HepG2 (cell line): ENCODE measurements around the gene PEX3. TPM values are rescaled to one million over a fixed set of nuclear protein-coding genes. Genes with fewer than 3 reads are reported as not detected.

ENCODE experiments used
- ATAC-seq: fragments of 200-7000 bp; cut with Tn5 transposase; 3 replicates; pipeline ENCODE4 v1.9.1; 2020; ENCODE audit warnings: mild to moderate bottlenecking, moderate library complexity
- BruUV-seq: library from RNA; stranded (reverse); fragments of 400-500 nt; replicated peaks from 2 replicates; lab custom pipeline; 2021; lab: Mats Ljungman, UMichigan
- CTCF ChIA-PET: fragments of 300-600 bp; formaldehyde crosslinking; extraction: SDS; loops from one replicate; lab custom pipeline; 2021; ENCODE audit warnings: low total read pairs, inconsistent platforms, low intra/inter-chr PET ratio; lab: Yijun Ruan, JAX
- POLR2A ChIA-PET: fragments of 350-600 bp; sonication (Branson Sonifier 250); formaldehyde crosslinking; loops from one replicate; lab custom pipeline; 2020; ENCODE audit warnings: antibody characterized with exemption, inconsistent platforms; lab: Yijun Ruan, JAX
- DNase-seq: peaks from one replicate; pipeline ENCODE4 v3.0.0-alpha.2; 2015; ENCODE audit warnings: low spot score
- FAIRE-seq: peaks from 3 replicates; lab custom pipeline; 2011; peaks lifted over from hg19 to GRCh38; lab: Jason Lieb, UNC
- H2AFZ ChIP-seq: one replicate; pipeline ENCODE4 v1.6.1; 2011; ENCODE audit warnings: low read length, inconsistent platforms
- H3K27ac ChIP-seq: fragments of 300-600 bp; 3 replicates; pipeline ENCODE4 v1.8.0; 2011; ENCODE audit warnings: mixed run types, mild to moderate bottlenecking, mixed read lengths, low read length, inconsistent platforms; ENCODE audit not compliant: insufficient read depth; ENCODE audit errors: extremely low read length
- H3K27me3 ChIP-seq, 2 experiments: fragments of 200-600 bp in 1 of 2; 2 replicates in 1 of 2; 3 replicates in 1 of 2; pipeline versions ENCODE4 v1.6.0 to v1.8.0; 2011; ENCODE audit warnings: low read length in 2 of 2, mild to moderate bottlenecking in 2 of 2, moderate library complexity in 2 of 2, inconsistent platforms in 1 of 2; ENCODE audit not compliant: insufficient read depth in 2 of 2, control insufficient read depth in 1 of 2
- H3K36me3 ChIP-seq, 2 experiments: fragments of 200-600 bp in 1 of 2; replicated peaks in 1 of 2; 2 replicates in 1 of 2; 3 replicates in 1 of 2; pipeline versions ENCODE4 v1.5.1 to v1.8.0; 2011; ENCODE audit warnings: low read length in 2 of 2, inconsistent platforms in 1 of 2; ENCODE audit not compliant: insufficient read depth in 2 of 2, control insufficient read depth in 1 of 2
- H3K4me1 ChIP-seq: 2 replicates; pipeline ENCODE4 v1.5.1; 2012; ENCODE audit warnings: low read length, inconsistent platforms; ENCODE audit not compliant: insufficient read depth
- H3K4me2 ChIP-seq: 2 replicates; pipeline ENCODE4 v1.6.0; 2011; ENCODE audit warnings: low read depth, low read length, inconsistent platforms
- H3K4me3 ChIP-seq, 3 experiments: fragments of 200-600 bp in 1 of 3; sonication (generic), shearing (Covaris generic) in 1 of 3; replicated peaks in 1 of 3; 2 replicates each; pipeline ENCODE4 v1.5.1; 2011 to 2016; ENCODE audit warnings: low read length in 3 of 3, inconsistent platforms in 2 of 3, low read depth in 2 of 3, mild to moderate bottlenecking in 2 of 3, control low read depth in 1 of 3, mixed read lengths in 1 of 3; ENCODE audit not compliant: insufficient read depth in 1 of 3
- H3K79me2 ChIP-seq: one replicate; pipeline ENCODE4 v1.6.1; 2011; ENCODE audit warnings: low read length, inconsistent platforms; ENCODE audit not compliant: insufficient read depth
- H3K9ac ChIP-seq: 2 replicates; pipeline ENCODE4 v1.6.0; 2011; ENCODE audit warnings: mild to moderate bottlenecking, low read depth, low read length, inconsistent platforms; ENCODE audit not compliant: insufficient read depth
- H3K9me3 ChIP-seq: 2 replicates; pipeline ENCODE4 v1.5.1; 2012; ENCODE audit warnings: mild to moderate bottlenecking, low read length
- H4K20me1 ChIP-seq: 2 replicates; pipeline ENCODE4 v1.6.0; 2011; ENCODE audit warnings: inconsistent platforms, mild to moderate bottlenecking, low read length, moderate library complexity; ENCODE audit not compliant: insufficient read depth
- CCDC6 ChIP-seq: sonication (generic); formaldehyde crosslinking; IDR thresholded peaks from 2 replicates; pipeline ENCODE4 v1.8.1; 2022; ENCODE audit warnings: mild to moderate bottlenecking, missing genetic modification reagents, moderate library complexity
- CEBPB ChIP-seq: IDR thresholded peaks from 2 replicates; pipeline ENCODE4 v1.6.1; 2011; ENCODE audit warnings: low read depth, low read length, improper control_type of control experiment, borderline replicate concordance
- PRPF4 ChIP-seq: fragments of 200-400 bp; formaldehyde crosslinking; IDR thresholded peaks from 2 replicates; pipeline ENCODE4 v1.6.1; 2016; ENCODE audit warnings: low read length, low read depth; ENCODE audit not compliant: poor library complexity, severe bottlenecking
- STAG1 ChIP-seq: sonication (generic); formaldehyde crosslinking; IDR thresholded peaks from 2 replicates; pipeline ENCODE4 v1.4.0; 2020; ENCODE audit warnings: missing genetic modification reagents
- WGBS: methylation state at CpG from one replicate; pipeline ENCODE4 v1.1.6; 2017; ENCODE audit warnings: low lambda C conversion rate; 5-methylcytosine and 5-hydroxymethylcytosine counted together
- in situ Hi-C: cut with HindIII; loops from 2 replicates; pipeline ENCODE4 v1.10.0; 2017; ENCODE audit warnings: low pct_unique_long_range_greater_than_20kb; ENCODE audit not compliant: extremely low pct_ligation_motif_present
- intact Hi-C: fragments of 100-400 bp; cut with micrococcal nuclease; formaldehyde crosslinking; loops from one replicate; pipeline ENCODE4 v1.10.0; 2022; ENCODE audit not compliant: unreplicated experiment
- polyA plus RNA-seq, 8 experiments: library from polyadenylated mRNA; depleted of rRNA in 3 of 8; stranded (reverse) in 7 of 8; unstranded in 1 of 8; fragments of >200 nt; fragmentation: Illumina TruSeq in 4 of 8; extraction: Trizol in 4 of 8; gene quantifications; 2 replicates each; pipeline versions ENCODE4 v1.2.1 to v1.2.3, GENCODE V29; 2011 to 2016; ENCODE audit warnings: low read depth in 4 of 8, missing spikeins in 1 of 8, mixed read lengths in 1 of 8; ENCODE audit not compliant: insufficient read depth in 1 of 8
- total RNA-seq, 5 experiments: library from RNA; depleted of rRNA; stranded (reverse); fragments of >200 nt; fragmentation: Illumina TruSeq; extraction: Trizol; gene quantifications; 2 replicates each; pipeline ENCODE4 v1.2.3, GENCODE V29; 2016; ENCODE audit warnings: low read depth in 1 of 5
- TF ChIP-seq, protein P1 (sequence below): sonication (generic); formaldehyde crosslinking; IDR thresholded peaks from 2 replicates; pipeline ENCODE4 v1.5.0; 2020; ENCODE audit warnings: mild to moderate bottlenecking, missing genetic modification reagents, moderate library complexity

PEX3 gene
- total and polyA plus RNA-seq, 2 of the 13 experiments (the other 11 are each of a cell fraction or from before 2014, with no cell fraction given): 30.9 to 40.8 TPM

DNA sequence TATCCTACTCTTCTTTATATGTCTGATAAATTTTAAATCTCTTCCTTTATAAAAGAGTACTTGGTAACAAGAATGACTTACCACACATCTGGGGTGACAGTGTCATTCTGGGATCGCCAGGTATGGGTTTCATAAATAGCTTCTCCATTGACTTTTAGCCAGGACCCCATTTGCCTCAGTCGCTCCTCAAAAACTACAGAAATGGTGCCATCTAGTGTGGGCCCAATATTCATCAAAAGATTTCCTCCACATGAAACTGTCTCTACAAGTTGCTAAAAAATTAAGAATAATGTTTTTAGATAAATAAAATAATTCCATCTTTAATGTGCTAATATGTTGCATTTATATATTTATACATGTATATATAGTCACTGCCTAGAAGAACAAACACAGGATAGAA is 51.2 kb downstream of the PEX3 start:
- peaks cover 29 to 92% of the 10 kb centered on the region in 2 experiments for H3K36me3 ChIP-seq
- no peak for FAIRE-seq
- WGBS: 93% methylated on average over 2 of the region's 2 CpGs
- H3K4me1 ChIP-seq: no peaks in the 10 kb centered on the region
- no peaks in the 10 kb centered on the region; the same call in 1 of the 2 replicates for H4K20me1 ChIP-seq
- H3K4me2 ChIP-seq: no peak overlapping the region
- no peaks in the 10 kb centered on the region for H3K27me3 ChIP-seq
- BruUV-seq: no TSS peak
- POLR2A ChIA-PET: no interaction called here
- peaks cover 3% of the 10 kb centered on the region for H3K79me2 ChIP-seq
- intact Hi-C loops: no loop called here
- no peak overlapping the region for H3K27ac ChIP-seq
- no peak for ATAC-seq
- no peak overlapping the region for H2AFZ ChIP-seq
- no peak overlapping the region for H3K9ac ChIP-seq
- TF ChIP-seq, protein P1, sequence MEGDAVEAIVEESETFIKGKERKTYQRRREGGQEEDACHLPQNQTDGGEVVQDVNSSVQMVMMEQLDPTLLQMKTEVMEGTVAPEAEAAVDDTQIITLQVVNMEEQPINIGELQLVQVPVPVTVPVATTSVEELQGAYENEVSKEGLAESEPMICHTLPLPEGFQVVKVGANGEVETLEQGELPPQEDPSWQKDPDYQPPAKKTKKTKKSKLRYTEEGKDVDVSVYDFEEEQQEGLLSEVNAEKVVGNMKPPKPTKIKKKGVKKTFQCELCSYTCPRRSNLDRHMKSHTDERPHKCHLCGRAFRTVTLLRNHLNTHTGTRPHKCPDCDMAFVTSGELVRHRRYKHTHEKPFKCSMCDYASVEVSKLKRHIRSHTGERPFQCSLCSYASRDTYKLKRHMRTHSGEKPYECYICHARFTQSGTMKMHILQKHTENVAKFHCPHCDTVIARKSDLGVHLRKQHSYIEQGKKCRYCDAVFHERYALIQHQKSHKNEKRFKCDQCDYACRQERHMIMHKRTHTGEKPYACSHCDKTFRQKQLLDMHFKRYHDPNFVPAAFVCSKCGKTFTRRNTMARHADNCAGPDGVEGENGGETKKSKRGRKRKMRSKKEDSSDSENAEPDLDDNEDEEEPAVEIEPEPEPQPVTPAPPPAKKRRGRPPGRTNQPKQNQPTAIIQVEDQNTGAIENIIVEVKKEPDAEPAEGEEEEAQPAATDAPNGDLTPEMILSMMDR (CRISPR knock-in tag): 0 out of 2 replicates have a peak, but pooled peaks have one; percentile 5
- TF ChIP-seq CCDC6 (CRISPR knock-in tag): no peak
- TF ChIP-seq STAG1 (CRISPR knock-in tag): peak; percentile 41
- TF ChIP-seq, all 625 proteins: peak for 2
- in situ Hi-C loops: no loop called here
- H3K9me3 ChIP-seq: no peaks in the 10 kb centered on the region
- CTCF ChIA-PET: no interaction called here
- no peak overlapping the region for H3K4me3 ChIP-seq
- DNase-seq: no peak

DNA sequence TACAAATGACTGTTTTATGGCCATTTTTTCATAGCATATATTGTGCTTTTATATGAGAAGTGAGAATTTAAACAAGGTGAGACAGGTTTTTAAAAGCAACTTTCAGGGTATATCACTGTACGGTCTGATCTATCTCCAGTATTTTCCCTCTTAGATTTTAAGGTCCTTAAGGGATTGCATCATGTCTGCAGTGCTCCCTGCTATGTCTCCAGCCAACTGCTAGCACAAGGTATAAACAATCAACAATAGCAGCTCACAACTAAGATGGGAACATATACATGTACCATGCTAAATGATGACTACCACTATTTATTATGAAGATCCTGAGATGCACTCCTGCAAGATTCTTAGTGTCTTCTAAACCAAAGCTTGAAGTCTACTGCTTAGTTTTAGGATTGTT is 53.8 kb downstream of the PEX3 start:
- in situ Hi-C loops (no loop called here), intact Hi-C loops (no loop called here)
- no peak overlapping the region for H3K4me3 ChIP-seq
- ChIA-PET POLR2A (no interaction called here), CTCF (no interaction called here)
- FAIRE-seq: no peak
- H4K20me1 ChIP-seq: no peaks in the 10 kb centered on the region; the same call in 1 of the 2 replicates
- H3K9me3 ChIP-seq: no peaks in the 10 kb centered on the region
- H3K27ac ChIP-seq: no peak overlapping the region
- DNase-seq: no peak
- no peak for ATAC-seq
- H2AFZ ChIP-seq: no peak overlapping the region
- 100% methylated on average over 1 of the region's 1 CpG for WGBS
- no peaks in the 10 kb centered on the region for H3K27me3 ChIP-seq
- BruUV-seq: no TSS peak
- H3K36me3 ChIP-seq: peaks cover 27 to 78% of the 10 kb centered on the region in 2 experiments
- H3K79me2 ChIP-seq: peaks cover 14% of the 10 kb centered on the region
- peaks cover 22% of the 10 kb centered on the region for H3K4me1 ChIP-seq
- H3K4me2 ChIP-seq: no peak overlapping the region
- no peak for TF ChIP-seq PRPF4
- peak; percentile 0; the same call in 1 of the 2 replicates for TF ChIP-seq CEBPB
- no peak overlapping the region for H3K9ac ChIP-seq
